NCI-H2227 treated with DMSO at 0.1 percent for 48 hours (cell line): Measurements from ENCODE around the gene TEX13D.
"Not testable (repeated sequence)": the region's sequence is repeated elsewhere in the genome, so short reads cannot be mapped to it uniquely, and the experiment has no call there.

Experiments
- DNase-seq: peaks from one replicate; lab custom pipeline; 2025; lab: John Stamatoyannopoulos, UW

The TEX13D gene

GRCh38 chrX:124332481-124333424 is at the start of gene TEX13D:
Gene TEX13D (plus strand): TSS chrX:124332660. CDS start chrX:124332918, 258 bp downstream.
- no peak for DNase-seq

GRCh38 chrX:124289443-124289842 is 43.0 kb upstream of the TEX13D start:
- DNase-seq, result no peak

- DNase-seq, result no peak
Observed at GRCh38 chrX:124293810-124294209, 38.6 kb upstream of the TEX13D start.

- not testable (repeated sequence) for DNase-seq
Observed at GRCh38 chrX:124299323-124299722, 33.1 kb upstream of the TEX13D start.

GRCh38 chrX:124300405-124300804 is 32.1 kb upstream of the TEX13D start:
- DNase-seq, result no peak

- DNase-seq, result no peak
Observed at GRCh38 chrX:124307253-124307907, 25.1 kb upstream of the TEX13D start.

GRCh38 chrX:124325732-124326131 is 6.7 kb upstream of the TEX13D start:
- DNase-seq, result no peak

GRCh38 chrX:124328765-124329164 is 3.7 kb upstream of the TEX13D start:
- no peak for DNase-seq

DNA sequence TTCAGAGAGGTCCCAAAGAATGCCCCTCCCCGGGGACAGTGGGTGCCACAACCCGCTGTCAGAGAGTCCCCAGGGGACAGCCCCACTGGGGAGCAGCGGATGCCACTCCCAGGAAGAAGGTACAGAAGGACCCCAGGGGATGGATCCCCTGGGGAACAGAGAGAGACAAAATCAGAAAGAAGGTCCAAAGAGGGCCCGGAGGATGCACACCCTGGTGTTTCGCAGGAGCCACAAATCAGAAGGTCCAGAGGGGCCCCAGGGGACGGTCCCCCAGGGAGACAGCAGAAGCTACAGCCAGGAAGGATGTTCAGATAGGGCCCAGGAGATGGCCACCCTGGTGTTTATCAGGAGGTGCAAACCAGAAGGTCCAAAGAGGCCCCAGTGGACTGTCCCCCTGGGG is 1.4 kb downstream of the TEX13D start:
- no peak for DNase-seq

DNA sequence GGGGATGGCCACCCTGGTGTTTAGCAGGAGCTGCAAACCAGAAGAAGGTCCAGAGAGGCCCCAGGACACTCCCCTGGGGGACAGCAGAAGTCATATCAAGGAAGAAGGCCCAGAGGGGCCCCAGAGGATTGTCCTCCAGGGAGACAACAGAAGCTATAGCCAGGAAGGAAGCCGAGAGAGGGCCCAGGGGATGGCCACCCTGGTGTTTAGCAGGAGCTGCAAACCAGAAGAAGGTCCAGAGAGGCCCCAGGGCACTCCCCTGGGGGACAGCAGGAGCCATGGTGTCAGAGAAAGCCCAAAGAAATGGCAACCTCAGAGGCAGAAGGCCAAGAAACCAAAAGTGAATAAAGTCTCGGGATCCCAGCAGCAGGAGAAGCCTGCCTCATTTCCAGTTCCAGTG is 2.1 kb downstream of the TEX13D start:
- DNase-seq, result not testable (repeated sequence)

GRCh38 chrX:124335598-124335997 is 3.1 kb downstream of the TEX13D start:
- no peak for DNase-seq

DNA sequence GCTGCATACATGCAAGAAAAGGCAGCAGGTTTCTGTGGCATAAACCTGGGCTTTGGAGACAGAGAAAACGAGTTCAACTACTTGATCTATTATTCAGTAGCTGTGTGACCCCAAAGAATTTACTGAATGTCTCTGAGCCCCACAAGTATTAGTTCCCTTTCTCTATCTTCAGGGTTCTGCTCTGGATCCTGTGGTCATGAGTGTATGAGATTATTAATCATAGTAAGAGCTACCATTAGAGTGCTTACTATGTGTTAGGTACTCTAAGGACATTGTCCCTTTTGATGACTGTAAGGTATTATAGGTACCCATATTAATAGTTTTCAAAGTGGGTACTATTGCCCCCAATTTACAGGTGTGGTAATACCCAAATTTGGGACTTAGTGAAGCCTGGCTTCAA is 5.5 kb downstream of the TEX13D start:
- no peak for DNase-seq

- no peak for DNase-seq
Observed at GRCh38 chrX:124338733-124339514, 6.5 kb downstream of the TEX13D start.

DNA sequence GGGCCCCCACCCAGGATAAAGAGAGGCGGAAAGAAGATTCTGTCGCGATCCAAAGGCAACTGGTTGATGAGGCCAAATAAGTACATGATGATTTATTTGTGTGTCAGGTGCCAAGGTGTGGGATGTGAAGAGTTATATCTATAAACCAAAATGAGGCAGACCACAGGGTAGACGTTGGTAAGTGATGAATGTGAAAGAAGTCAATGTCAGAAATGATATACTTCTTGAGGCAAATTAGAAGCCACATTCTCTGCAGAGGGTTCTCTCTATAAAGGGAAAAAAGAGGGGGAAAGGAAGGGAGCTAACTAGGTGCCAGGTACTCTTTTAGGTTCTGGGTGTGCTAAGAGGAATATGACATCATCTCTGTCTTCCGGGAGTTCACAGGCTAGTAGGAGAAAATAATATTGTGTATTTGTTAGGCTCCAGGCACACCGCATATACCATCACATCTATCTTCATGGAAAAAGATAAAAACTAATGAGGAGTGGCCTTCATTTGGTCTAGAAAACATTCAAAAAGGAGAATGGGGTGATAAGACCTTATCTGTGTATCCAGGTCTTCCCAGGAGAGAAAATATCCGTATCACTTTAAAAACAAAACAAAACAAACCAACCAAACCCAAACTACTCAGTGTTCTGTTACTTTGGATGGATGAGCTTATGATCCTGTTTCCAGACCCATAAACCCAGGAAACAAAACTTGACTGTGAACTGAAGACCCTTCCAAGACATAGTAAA is 9.1 kb downstream of the TEX13D start:
- DNase-seq, result no peak

DNA sequence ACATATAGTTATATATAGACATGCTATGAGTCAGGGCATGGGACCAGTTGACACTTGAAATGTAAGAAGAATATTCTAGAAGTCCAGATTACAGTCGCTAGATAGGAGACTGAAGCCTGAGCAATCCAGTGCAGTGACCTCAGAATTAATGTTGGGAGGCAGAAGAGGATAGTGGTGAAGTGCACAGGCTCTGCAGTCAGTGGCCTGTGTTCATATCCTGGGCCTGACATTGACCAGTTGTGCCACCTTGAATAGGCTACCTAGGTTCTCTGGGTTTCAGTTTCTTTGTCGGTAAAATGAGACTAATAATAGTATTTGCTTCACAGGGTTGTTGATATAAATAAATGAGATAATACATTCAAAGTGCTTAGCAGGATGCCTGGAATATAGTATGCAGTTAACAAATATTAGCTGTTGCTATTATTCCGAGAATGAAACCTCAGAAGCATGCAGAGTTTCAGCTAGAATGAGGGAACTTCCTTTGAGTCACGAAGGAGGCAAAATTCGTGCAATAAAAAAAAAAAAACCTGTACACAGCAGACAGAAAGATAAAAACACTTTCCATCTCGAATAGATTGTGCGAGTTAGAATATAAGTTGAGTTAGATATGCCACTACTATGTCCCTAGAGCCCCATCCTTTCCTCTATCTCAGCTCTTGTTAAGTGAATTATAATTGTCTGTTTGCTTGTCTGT is 9.9 kb downstream of the TEX13D start:
- no peak for DNase-seq

GRCh38 chrX:124343016-124343415 is 10.6 kb downstream of the TEX13D start:
- DNase-seq, result no peak

- DNase-seq, result no peak
Observed at GRCh38 chrX:124344246-124344645, 11.8 kb downstream of the TEX13D start.

GRCh38 chrX:124346117-124346876 is 13.8 kb downstream of the TEX13D start, which contains the start of gene SH2D1A:
Gene SH2D1A (plus strand): TSS chrX:124346563. CDS start chrX:124346643, 80 bp downstream.
- no peak for DNase-seq

- no peak for DNase-seq
Observed at GRCh38 chrX:124346877-124347241, 14.4 kb downstream of the TEX13D start.

DNA sequence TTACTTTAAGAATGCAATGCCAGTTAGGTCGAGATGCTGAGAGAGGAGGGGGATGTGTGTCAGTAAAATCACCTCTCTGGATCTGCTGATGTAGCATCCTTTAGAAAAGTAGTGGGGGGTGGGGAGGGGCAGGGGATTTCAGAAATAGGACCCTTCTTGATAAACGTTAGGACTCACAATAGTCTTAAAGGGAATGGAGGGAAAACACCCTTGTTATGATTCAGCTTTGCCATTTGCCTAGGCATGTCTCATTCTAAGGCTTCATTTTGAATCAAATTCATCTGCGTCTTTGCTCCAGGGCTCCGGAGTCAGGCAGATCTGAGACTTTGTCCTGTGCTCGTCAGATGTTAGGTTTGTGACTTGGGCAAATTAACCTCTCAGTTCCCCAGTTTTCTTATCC is 14.8 kb downstream of the TEX13D start:
- no peak for DNase-seq
